Suprapubic skin (tissue), 4 donors: Measurements from ENCODE around the gene TFRC.

ENCODE experiments used
- CTCF ChIP-seq, 2 donors: fragments of 200-600 bp in 1 of 2; fragments of 450-650 bp in 1 of 2; sonication (generic) in 1 of 2; IDR thresholded peaks; one replicate each; pipeline ENCODE4 v1.5.1; 2016 to 2019; ENCODE audit warnings: antibody characterized with exemption in 2 of 2, mild to moderate bottlenecking in 1 of 2, moderate library complexity in 1 of 2
- EP300 ChIP-seq: sonication (generic); formaldehyde crosslinking; IDR thresholded peaks from one replicate; pipeline ENCODE4 v1.6.1; 2017; ENCODE audit warnings: antibody characterized with exemption
- POLR2A ChIP-seq, 2 donors: fragments of 450-650 bp; IDR thresholded peaks; one replicate each; pipeline ENCODE4 v1.6.1; 2017; ENCODE audit warnings: antibody characterized with exemption in 2 of 2, mild to moderate bottlenecking in 2 of 2, moderate library complexity in 2 of 2
- POLR2AphosphoS5 ChIP-seq, 3 donors: sonication (generic); formaldehyde crosslinking; IDR thresholded peaks; one replicate each; pipeline ENCODE4 v1.6.1; 2017; ENCODE audit warnings: antibody characterized with exemption in 3 of 3

GRCh38 chr3:196024968-196025367 is 56.9 kb downstream of the TFRC start:
- TF ChIP-seq CTCF (IDR thresholded peaks at IDR 0.05) (no peak), POLR2A (IDR thresholded peaks at IDR 0.05) (no peak), EP300 (no peak), POLR2AphosphoS5 (IDR thresholded peaks at IDR 0.05) (no peak)
